HG02884 (cell line): ENCODE results near the gene PCNA.

ENCODE experiments used
- ATAC-seq: cut with Tn5 transposase; IDR thresholded peaks from one replicate; pipeline ENCODE4 v1.9.1; 2021; ENCODE audit warnings: mild to moderate bottlenecking, moderate library complexity; ENCODE audit not compliant: unreplicated experiment

PCNA gene

DNA sequence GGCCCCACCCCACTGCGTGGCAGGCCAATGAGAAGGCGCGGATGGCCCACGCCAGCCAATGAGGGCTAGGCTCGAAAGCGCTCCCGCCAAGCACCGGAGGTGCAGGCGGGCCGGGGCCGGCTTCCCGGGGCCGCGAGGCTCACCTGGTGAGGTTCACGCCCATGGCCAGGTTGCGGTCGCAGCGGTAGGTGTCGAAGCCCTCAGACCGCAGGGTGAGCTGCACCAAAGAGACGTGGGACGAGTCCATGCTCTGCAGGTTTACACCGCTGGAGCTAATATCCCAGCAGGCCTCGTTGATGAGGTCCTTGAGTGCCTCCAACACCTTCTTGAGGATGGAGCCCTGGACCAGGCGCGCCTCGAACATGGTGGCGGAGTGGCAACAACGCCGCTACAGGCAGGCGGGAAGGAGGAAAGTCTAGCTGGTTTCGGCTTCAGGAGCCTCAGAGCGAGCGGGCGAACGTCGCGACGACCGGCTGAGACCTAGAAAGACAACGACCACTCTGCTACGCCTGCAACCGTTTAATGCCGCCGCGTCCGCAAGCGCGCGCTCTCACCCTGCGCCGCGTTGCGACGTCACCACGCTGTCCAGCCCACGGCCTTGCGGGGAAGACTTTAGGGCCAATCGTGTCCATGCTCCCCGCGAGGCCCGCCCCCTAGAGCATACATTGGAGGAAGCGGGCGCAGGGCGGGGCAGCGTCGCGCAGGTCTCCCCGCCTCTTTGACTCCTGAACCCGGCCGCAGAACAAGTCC is at the start of gene PCNA:
TSS of gene PCNA (minus strand) at position 524 of the 750 bp plus-strand sequence. CDS start at position 364, 160 bp downstream.
- ATAC-seq = peak; percentile 95

DNA sequence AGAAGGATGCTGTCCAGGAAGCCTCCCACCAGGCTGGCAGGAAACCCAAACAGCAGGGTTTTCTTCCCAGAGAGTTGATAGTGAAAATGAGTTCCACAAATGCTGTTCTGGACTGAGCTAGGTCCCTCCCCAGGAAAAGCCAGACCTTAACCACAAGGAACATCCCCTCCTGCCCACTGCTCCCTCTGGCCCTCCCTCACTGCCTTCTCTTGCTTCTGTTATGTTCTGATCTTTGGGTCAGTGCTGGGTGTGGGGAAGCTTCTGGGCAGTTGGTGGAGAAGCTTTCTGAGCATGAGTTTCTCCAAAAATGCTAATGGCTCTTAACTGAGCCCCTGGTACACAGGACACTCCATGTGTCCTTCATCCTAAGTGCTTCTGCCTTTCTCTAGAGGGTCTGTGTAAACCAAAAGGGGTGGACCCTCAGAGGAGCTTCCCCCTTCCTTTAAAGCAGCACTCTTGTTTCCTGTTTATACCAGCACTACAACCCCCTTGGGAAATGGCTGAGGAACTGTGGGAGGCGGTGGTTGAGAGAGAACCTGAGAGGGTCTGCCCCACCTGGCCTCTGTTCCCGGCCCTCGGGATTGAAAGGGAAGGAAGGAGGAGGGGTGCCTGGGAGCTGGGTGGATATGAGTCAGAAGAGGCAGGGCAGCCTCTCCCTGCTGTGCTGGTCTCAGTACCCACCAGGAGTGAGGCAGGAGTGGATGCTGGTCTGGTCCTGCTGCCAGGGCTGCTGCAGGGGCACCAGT is 49.1 kb upstream of the PCNA start:
- no peak for ATAC-seq

DNA sequence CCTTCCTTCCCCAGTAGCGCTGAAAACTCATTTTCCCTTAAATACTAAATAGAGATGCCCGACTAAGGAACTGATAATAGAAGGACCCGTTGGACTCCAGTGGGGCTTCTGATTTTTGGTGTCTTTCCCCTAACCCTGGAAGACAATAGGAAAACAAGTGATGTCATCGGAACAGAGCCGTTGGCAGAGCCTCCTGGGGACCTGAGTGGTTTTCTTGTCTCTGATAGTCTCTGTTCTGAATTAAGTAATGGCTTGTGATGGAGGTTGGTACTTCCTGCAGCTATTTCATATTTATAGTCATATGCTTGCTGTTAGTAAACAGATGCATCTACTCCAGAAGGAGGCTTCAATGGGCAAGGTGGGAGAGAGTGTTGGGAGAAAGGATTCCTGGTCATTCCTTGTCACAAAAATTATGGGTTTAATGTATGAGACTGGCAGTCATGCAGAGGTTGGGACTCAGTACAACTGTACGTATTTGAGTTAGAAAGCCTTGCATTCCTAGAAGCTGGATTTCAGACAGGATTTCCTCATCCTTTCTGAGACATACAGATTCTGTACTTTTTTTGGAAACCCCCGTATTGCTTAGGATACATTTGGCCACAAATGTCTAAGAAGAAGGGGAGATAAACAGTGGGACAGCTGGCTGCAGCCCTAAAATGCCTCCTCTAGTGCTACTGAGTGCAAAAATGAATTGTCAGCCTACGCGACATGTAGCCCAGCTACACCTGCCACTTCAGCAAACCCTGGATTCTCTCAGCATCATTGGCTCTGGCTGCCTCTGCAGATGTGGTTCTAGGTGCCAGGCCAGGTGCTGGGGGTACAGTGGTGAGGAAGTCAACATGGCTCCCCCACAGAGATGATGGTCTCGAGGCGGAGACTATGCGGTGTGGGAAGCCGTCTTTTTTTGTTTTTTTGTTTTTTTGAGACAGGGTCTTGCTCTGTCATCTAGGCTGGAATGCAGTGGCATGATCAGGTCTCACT is 45.2 kb upstream of the PCNA start:
- no peak for ATAC-seq

DNA sequence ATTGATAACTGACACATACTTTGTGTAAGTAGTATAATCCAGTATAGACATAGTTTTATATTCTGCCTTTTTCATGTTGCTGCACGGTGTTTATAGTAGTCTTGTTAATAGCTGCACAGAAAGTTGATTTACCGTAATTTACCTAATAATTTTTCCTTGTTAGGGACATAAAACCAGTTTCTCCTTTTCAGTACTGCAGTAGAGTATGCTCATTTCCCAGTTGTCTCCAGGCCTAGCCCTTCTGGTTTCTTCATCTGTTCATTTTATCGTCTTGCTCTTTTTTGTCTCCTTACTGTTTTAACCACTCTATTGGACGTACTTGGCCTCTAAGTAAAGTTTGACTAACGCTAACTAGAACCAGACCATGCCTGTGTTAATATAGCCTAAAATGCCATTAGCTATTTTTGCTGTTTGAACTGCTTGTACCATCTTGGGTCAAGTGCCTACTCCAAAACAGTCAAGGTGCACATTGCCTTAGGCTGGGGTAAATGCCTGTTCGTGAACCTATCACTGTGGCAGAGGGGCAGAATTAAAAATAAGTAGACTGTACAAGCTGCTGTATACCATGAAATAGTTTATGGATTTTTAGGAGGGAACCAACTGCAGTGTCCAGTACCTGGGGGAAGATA is 41.9 kb upstream of the PCNA start:
- no peak for ATAC-seq

DNA sequence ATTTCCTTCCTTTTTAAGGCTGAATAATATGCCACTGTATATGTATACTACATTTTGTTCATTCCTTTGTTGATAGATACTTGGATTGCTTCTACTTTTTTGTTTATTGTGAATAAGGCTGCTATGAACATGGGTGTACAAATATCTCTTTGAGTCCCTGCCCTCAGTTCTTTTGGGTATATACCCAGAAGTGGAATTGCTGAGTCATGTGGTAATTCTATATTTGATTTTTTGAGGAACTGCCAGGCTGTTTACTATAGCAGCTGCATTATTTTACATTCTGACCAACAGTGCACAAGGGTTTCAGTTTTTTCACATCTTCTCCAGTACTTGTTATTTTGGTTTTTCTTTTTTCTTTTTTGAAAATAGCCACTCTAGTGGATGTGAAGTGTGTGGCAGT is 41.1 kb upstream of the PCNA start:
- no peak for ATAC-seq

DNA sequence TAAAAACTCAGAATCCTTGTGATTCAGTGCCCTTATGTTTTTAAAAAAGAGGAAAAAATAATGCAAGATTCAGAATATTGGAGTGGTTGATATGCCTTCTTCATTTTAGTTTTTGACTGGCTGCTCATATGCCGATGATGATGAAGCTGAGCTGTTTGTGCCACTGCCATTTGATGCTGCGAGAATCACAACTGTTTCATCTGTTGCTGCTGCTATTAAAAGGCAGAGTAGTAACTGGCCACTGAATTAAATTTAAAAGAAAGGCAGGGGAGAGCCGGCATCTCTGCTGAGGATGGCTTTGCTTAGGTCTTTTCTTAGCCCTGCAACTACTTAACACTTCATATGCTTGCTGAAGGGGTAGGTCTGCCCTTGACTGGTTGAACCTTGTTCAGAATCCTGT is 40.2 kb upstream of the PCNA start:
- no peak for ATAC-seq

DNA sequence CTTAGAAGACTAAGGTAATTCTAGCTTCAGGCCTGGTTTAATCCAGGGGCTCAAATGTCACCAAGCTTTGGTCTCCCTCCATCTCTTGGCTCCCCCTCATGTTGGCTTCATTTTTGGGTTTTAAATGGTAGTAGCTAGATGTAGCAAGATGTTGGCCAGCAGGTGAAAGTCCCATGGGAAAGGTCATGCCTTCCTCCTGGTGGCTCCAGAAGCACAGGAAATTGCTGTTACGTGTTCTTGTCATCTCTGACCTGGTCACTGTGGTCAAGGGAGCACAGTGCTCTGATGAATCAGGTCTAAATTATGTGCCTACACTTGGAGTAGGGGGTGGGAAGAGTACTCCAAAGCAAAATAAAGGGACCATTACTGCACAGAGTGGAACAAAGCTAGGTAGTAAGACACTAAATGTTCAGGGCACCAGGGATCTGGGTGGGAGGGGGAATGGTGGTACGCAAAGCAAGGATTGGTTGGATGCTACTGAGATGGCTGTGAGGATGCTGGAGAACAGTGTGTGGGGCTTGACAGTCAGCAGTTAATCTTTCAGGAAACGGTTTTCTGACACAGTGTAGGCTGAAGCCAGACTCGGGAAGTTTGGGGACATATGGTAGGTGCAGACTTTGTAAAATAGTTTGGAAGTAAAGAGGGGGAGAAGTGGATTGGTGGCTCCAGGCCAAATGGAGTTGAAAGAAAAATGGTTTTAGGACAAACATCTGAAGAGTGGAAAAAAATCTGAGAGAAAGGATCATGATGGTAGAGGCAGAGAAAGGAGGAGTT is 37.1 kb upstream of the PCNA start:
- ATAC-seq = no peak

DNA sequence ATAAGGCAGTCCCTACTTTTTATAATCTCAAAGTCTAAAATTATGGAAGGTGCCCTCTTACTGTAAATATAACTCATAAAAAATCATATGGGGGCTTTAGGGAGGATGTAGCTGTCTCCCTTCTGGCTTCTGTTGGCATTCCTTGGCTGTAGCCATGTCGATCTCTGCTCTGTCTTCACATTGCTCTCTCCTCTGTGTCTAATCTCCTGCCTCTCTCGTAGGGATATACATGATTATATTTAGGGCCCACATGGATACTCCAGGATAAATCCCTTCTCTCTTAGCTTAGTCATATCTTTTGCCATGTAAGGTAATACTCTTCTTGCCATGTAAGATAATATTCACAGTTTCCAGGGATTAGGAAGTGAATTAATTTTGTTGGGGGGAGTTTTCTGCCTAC is 35.6 kb upstream of the PCNA start:
- no peak for ATAC-seq

DNA sequence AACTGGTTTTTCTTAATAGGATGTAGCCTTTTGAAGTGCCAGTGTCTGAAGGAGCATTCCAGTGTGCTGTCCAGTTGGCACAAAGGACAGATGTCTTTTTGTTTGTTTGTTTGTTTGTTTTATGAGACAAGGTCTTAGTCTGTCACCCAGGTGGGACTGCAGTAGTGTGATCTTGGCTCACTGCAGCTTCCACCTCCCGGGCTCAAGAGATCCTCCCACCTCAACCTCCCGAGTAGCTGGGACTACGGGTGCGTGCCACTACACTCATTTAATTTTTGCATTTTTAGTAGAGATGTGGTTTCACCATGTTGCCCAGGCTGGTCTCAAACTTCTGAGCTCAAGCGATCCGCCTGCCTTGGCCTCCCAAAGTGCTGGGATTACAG is 34.8 kb upstream of the PCNA start:
- no peak for ATAC-seq

DNA sequence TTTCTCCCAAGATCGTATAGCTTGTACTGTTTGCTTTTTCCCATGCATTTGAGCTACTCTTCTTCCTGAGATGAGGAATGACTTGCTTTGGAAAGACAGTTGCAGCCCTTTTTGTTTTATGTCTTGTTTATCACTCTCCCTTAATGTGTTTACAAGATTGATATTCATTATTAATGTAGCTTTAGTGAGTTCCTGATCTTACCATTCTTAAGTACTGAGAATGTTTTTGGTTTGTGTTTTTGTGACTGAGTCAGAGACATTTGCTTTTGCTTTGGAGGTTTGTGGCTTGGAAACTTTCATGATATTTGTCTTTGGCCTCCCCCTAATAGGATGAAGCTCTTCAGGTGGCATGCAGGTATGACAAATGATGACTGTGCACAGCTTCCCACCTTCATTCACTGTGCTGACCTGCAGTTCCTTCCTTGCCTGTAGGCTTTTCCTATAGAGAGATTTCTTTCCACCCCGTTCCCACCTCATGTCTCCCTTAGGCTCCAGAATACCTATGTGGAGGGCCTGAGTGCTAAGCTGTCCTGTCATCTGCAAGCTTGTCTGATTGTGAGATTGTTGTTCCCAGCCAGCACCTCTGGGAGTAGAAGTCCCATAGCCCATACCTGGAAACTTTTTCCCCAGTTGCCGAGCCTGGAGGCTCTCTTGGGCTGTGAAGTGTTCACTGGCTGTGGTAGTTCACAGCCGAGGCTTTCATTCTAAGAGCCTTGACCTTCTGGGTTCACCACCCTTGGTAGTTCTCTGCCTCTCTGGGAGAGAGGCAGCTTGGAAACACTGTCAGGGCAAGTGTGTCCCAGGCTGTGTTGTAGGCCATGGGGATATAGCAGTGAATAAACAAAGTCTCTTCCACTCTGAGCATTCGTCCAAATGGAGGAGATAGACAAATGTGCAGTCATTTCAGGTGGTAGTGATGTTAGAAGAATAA is 34.1 kb upstream of the PCNA start:
- no peak for ATAC-seq

DNA sequence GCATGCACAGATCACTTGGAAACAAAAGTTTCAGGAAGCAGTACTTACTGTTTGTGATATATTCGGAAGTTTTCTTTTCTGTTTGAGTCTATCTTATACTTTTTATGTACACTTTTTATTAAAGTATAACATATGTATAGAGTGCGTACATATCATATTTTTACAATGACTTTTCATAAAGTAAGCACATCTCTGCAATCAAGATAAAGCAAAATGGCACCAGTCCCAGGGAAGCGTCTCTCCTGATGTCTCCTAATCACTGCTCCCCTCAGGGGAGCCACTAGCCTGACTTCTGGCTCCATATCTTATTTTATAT is 33.4 kb upstream of the PCNA start:
- ATAC-seq = no peak

DNA sequence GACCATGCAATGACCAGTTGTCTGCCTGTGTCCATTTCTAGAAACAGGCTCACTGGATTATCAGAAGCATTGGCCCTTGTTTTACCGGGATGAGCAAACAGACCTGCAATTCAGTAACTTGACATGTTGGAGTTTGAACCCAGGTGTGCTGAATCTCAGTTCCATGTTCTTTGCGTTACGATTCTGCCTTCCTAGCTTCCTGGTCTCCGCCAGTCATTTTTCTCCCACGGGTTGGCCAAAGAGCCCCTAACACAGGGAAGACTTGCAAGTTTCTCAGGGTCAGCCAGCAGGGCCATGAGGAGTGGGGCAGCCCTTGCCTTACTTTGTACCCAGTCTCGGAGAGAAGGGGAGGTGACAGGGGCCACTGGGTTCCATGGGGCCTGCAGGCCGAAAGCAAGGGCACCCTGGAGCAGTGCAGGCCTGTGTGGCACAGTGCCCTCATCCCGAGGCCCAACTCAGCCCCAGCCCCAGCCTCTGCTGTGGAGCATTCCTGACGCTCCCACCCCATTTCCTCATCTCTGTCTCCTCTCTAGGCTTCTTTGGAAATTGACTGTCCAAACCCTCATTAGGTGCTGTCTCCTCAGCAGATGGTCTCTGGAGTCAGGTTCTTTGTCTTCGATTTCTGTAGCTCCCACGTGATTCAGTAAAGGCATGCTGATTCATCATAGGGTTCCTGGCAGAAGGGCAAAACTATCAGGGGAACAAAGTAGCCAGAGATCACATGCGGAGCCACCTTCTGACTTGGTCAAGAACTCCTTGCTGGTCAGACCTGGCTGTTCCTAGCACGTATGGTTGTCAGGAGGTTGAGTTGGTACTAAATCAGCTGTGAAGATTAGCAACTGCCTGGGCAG is 30.7 kb upstream of the PCNA start:
- no peak for ATAC-seq

DNA sequence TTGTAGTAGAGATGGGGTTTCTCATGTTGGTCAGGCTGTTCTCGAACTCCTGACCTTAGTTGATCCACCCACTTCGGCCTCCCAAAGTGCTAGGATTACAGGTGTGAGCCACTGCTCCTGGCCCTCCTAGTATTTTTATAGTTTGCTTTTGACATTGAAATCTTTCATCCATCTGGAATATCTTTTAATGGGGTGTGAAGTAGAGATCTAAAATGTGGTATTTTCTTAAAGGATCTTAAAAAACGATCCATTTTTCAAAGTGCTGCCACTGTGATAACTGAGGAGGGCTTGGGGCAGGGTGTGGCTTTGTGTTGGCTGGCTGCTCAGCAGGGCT is 30.1 kb upstream of the PCNA start:
- no peak for ATAC-seq

DNA sequence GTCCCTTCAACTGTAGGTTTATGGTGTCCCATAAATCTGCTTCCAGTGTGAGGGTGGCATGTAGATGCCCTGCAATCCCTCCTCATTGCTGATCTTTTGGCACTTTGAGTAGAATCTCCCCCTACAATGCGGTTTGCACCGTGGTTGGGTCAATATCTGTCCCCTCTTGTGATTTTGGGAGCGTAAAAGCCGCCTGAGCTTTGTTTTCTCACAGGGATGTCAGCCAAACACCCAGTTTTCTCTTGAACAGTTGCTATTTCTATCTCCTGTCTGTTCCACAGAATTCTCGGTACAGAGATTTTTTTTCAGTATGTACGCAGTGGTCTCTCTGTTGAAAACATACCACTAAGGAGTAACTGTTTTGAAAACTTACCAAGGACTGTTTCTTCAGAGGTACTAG is 28.8 kb upstream of the PCNA start:
- ATAC-seq = no peak

DNA sequence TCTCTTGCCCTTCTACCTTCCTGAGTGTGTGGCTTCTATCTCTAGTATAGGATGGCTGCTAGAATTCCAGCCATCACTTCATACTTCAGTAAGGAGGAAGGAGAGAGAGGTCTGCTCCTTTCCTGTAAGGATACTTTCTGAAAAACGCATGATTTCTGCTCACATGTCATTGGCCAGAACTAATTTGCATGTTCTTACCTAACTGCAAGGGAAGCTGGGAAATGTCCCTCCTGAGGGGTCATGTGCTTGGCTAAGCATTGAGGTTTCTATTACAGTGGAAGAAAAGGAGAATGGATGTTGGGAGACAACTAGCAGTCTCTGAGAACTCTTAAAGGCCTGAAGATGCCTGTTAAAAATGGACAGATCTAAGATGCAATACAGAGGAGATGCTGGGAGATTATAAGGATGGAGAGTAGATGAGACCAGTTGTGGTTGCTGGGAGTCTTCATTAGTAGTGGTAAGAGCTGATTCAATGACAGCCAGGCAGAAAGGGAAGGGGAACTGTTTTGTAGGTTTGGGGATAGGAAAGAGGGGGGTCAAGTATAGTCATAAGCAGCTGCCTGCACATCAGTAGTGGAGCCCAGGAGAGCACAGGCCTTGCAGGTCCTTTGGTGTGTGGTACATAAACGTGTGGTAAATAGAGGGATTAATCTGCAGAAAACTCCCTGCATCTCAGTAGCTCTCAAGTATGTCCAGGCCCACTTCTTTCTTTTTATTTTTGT is 27.3 kb upstream of the PCNA start:
- no peak for ATAC-seq

DNA sequence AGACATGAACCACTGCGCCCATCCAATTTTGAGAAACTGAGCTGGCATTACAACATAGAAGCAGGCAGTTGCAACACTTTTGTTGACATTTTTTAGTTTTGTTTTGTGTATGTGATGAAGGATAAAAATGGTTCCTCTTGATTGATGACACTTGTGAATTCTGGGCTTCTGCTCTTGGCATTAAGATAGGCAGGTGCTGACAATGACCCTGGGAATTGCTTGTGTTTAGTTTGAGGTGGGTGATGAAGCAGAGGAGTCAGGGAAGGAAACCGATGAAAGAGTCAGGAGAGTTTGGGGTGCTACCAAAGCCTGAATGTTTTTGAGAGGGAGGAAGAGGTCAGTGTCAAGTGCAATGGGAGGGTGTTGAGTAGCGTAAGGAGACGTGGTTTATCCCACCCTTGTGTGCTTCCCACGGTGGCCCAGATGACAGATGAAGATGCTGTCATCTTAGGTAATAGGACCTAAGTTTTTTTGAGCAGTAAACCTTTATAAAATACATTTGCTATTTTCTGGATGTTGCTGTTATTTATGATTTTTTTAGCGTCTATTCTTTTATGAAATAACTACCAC is 26.4 kb upstream of the PCNA start:
- ATAC-seq = no peak

DNA sequence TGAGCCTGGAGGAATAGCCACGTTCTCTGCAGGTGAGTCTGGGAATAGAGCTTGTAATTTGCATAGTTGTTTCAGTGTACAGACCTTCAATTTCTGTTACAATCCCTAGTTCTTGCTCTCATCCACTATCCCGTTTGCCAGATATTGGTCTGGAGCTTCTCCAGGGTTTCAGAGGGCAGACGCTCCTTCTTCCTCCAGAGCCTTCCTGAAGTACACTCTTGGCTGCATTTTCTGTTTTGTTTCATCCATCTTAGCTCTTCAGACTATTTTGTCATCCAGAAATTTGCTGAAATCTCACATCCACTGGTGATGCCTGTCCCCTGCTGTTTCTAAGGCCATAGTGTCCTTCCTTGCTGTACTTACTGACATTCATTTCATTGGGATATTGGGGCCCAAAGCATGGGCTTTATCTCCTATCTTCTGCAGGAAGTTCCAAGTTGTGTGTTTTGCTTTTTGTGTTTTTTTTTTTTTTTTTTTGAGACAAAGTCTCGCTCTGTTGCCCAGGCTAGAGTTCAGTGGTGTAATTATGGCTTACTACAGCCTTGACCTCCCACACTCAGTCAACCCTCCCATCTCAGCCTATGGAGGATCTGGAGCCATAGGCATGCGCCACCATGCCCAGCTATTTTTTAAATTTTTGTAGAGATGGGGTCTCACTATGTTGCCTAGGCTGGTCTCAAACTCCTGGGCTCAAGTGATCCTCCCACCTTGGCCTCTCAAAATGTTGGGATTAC is 25.8 kb upstream of the PCNA start:
- ATAC-seq = no peak
